Left lung (tissue), 10 donors: Measurements from ENCODE around the gene CYP27A1. TPM values are rescaled to one million over a fixed set of nuclear protein-coding genes. Genes with fewer than 3 reads are reported as not detected.

ENCODE experiments used
- ATAC-seq: fragments of 200-7000 bp; cut with Tn5 transposase; one replicate; pipeline ENCODE4 v1.9.1; 2020; ENCODE audit warnings: moderate library complexity
- DNase-seq, 4 donors: peaks; one replicate each; pipeline ENCODE4 v3.0.0-alpha.2; 2013 to 2020
- H3K27ac ChIP-seq, 2 donors: fragments of 200-600 bp; sonication (generic) in 1 of 2; one replicate each; pipeline versions ENCODE4 v1.5.0 to v1.8.0; 2020 to 2021
- H3K27me3 ChIP-seq, 2 donors: fragments of 200-600 bp; sonication (generic) in 1 of 2; one replicate each; pipeline versions ENCODE4 v1.5.0 to v1.8.0; 2020 to 2021
- H3K36me3 ChIP-seq, 2 donors: fragments of 200-600 bp; sonication (generic) in 1 of 2; one replicate each; pipeline versions ENCODE4 v1.5.0 to v1.8.0; 2020 to 2021
- H3K4me1 ChIP-seq, 2 donors: fragments of 200-600 bp; one replicate each; pipeline ENCODE4 v1.8.0; 2021
- H3K4me3 ChIP-seq, 2 donors: fragments of 200-600 bp; sonication (generic) in 1 of 2; one replicate each; pipeline versions ENCODE4 v1.5.0 to v1.8.0; 2020 to 2021; ENCODE audit warnings: mild to moderate bottlenecking in 1 of 2
- H3K9me3 ChIP-seq, 2 donors: fragments of 200-600 bp; sonication (generic) in 1 of 2; one replicate each; pipeline versions ENCODE4 v1.5.0 to v1.8.0; 2020 to 2021
- CTCF ChIP-seq, 2 donors: fragments of 200-600 bp; sonication (generic) in 1 of 2; IDR thresholded peaks; one replicate each; pipeline versions ENCODE4 v1.5.0 to v1.8.0; 2021; ENCODE audit warnings: antibody characterized with exemption in 2 of 2
- intact Hi-C, 2 donors: fragments of 100-400 bp; cut with DNase I; formaldehyde crosslinking; loops; one replicate each; pipeline versions ENCODE4 v1.11.2 to v1.14.2; 2022
- polyA plus RNA-seq, 6 donors: library from polyadenylated mRNA; unstranded; fragments of 120-200 nt; gene quantifications; one replicate each; pipeline ENCODE4 v1.2.1, GENCODE V29; 2013; ENCODE audit not compliant: insufficient read length in 6 of 6
- total RNA-seq, 2 donors: library from RNA; stranded (reverse); fragmentation: NEBNext Ultra II Directional; extraction: Animal tissue kit (Norgen Biotek cat#: 25700); gene quantifications; one replicate each; pipeline ENCODE4 v1.2.1, GENCODE V29; 2021
- donor health status: DM: no; HTN: yes; CAD: no.
- donor health status: DM: no; HTN: no; CAD: no.

CYP27A1 gene
- total and polyA plus RNA-seq, 8 donors = 24.3 to 95.9 (median 30.7) TPM

GRCh38 chr2:218826791-218827190, 44.8 kb downstream of the CYP27A1 start:
- TF ChIP-seq CTCF (IDR thresholded peaks at IDR 0.05) = no peak
- Histone ChIP-seq H3K36me3 (no peaks in the 10 kb centered on the region), H3K27ac (no peak overlapping the region), H3K27me3 (peaks cover 0 to 29% of the 10 kb centered on the region in 2 donors), H3K4me1 (no peaks in the 10 kb centered on the region), H3K9me3 (no peaks in the 10 kb centered on the region), H3K4me3 (no peak overlapping the region)
- ATAC-seq (no peak), DNase-seq (no peak)
- intact Hi-C loops = no loop called here

GRCh38 chr2:218827701-218828476, 45.9 kb downstream of the CYP27A1 start:
- H3K4me1 ChIP-seq = no peaks in the 10 kb centered on the region
- ATAC-seq = no peak
- H3K9me3 ChIP-seq = no peaks in the 10 kb centered on the region
- peaks cover 0 to 38% of the 10 kb centered on the region in 2 donors for H3K27me3 ChIP-seq
- intact Hi-C loops = no loop called here
- H3K4me3 ChIP-seq = no peak overlapping the region
- no peak for DNase-seq
- no peaks in the 10 kb centered on the region for H3K36me3 ChIP-seq
- no peak overlapping the region for H3K27ac ChIP-seq
- TF ChIP-seq CTCF (IDR thresholded peaks at IDR 0.05) = no peak

- intact Hi-C loops = no loop called here
- no peak overlapping the region for H3K27ac ChIP-seq
- DNase-seq (no peak), ATAC-seq (no peak)
- H3K27me3 ChIP-seq = peaks cover 0 to 44% of the 10 kb centered on the region in 2 donors
- H3K4me3 ChIP-seq = no peak overlapping the region
- H3K4me1 ChIP-seq = no peaks in the 10 kb centered on the region
- no peaks in the 10 kb centered on the region for H3K36me3 ChIP-seq
- no peaks in the 10 kb centered on the region for H3K9me3 ChIP-seq
- no peak for TF ChIP-seq CTCF (IDR thresholded peaks at IDR 0.05)
Measured at GRCh38 chr2:218828477-218828778, 46.5 kb downstream of the CYP27A1 start.

GRCh38 chr2:218829868-218830451, 48.0 kb downstream of the CYP27A1 start:
- no peak for DNase-seq
- Histone ChIP-seq H3K4me1 (no peaks in the 10 kb centered on the region), H3K27me3 (peaks cover 0 to 57% of the 10 kb centered on the region in 2 donors), H3K27ac (no peak overlapping the region), H3K4me3 (no peak overlapping the region), H3K36me3 (no peaks in the 10 kb centered on the region), H3K9me3 (no peaks in the 10 kb centered on the region)
- no peak for ATAC-seq
- TF ChIP-seq CTCF (IDR thresholded peaks at IDR 0.05) = no peak
- intact Hi-C loops = no loop called here

- no peak for DNase-seq
- H3K4me1 ChIP-seq = no peaks in the 10 kb centered on the region
- no peak for TF ChIP-seq CTCF (IDR thresholded peaks at IDR 0.05)
- H3K27ac ChIP-seq = no peak overlapping the region
- no peaks in the 10 kb centered on the region for H3K9me3 ChIP-seq
- no peaks in the 10 kb centered on the region for H3K36me3 ChIP-seq
- intact Hi-C loops = no loop called here
- no peak for ATAC-seq
- H3K27me3 ChIP-seq = peaks cover 0 to 59% of the 10 kb centered on the region in 2 donors
- H3K4me3 ChIP-seq = no peak overlapping the region
Measured at GRCh38 chr2:218830526-218831306, 48.8 kb downstream of the CYP27A1 start.
